Effector memory CD8-positive, alpha-beta T cell (primary cell): ENCODE data around the gene ASPG.

ENCODE experiments used
- ATAC-seq: fragments of 150-1000 bp; cut with Tn5 transposase; replicated peaks from 2 replicates; pipeline ENCODE4 v1.10.0; 2021; ENCODE audit warnings: mild to moderate bottlenecking, moderate library complexity
- DNase-seq, 3 experiments: peaks; one replicate each; pipeline ENCODE4 v3.0.0; 2021
- H3K27ac Mint-ChIP-seq, 2 donors: one replicate each; pipeline ENCODE4 v1.8.0; 2022; ENCODE audit warnings: mild to moderate bottlenecking in 2 of 2, mixed read lengths in 2 of 2, moderate library complexity in 2 of 2
- H3K27me3 Mint-ChIP-seq, 2 donors: one replicate each; pipeline ENCODE4 v1.8.0; 2022; ENCODE audit warnings: mixed read lengths in 2 of 2
- H3K36me3 Mint-ChIP-seq: one replicate; pipeline ENCODE4 v1.8.0; 2022; ENCODE audit warnings: mild to moderate bottlenecking, moderate library complexity, mixed read lengths; ENCODE audit not compliant: insufficient read depth
- H3K4me1 Mint-ChIP-seq, 2 donors: one replicate each; pipeline ENCODE4 v1.8.0; 2022; ENCODE audit warnings: low read depth in 2 of 2, mixed read lengths in 2 of 2
- H3K4me3 Mint-ChIP-seq, 2 donors: one replicate each; pipeline ENCODE4 v1.8.0; 2022; ENCODE audit warnings: mild to moderate bottlenecking in 2 of 2, mixed read lengths in 2 of 2, moderate library complexity in 2 of 2
- H3K9me3 Mint-ChIP-seq, 2 donors: one replicate each; pipeline ENCODE4 v1.8.0; 2022; ENCODE audit warnings: mixed read lengths in 2 of 2

ASPG gene

GRCh38 chr14:104108570-104109541 lies 23.4 kb downstream of the ASPG start:
- peaks cover 0 to 7% of the 10 kb centered on the region in 2 donors for H3K27me3 Mint-ChIP-seq
- H3K27ac Mint-ChIP-seq: no peak overlapping the region
- no peak for DNase-seq
- ATAC-seq: no peak
- peaks cover 0 to 2% of the 10 kb centered on the region in 2 donors for H3K4me1 Mint-ChIP-seq
- no peak overlapping the region for H3K4me3 Mint-ChIP-seq
- no peaks in the 10 kb centered on the region for H3K36me3 Mint-ChIP-seq
- no peaks in the 10 kb centered on the region for H3K9me3 Mint-ChIP-seq

- Mint-ChIP-seq H3K9me3 (no peaks in the 10 kb centered on the region), H3K4me3 (no peak overlapping the region), H3K4me1 (peaks cover 0 to 2% of the 10 kb centered on the region in 2 donors), H3K27me3 (peaks cover 2 to 17% of the 10 kb centered on the region in 2 donors), H3K36me3 (no peaks in the 10 kb centered on the region), H3K27ac (no peak overlapping the region)
- DNase-seq (no peak), ATAC-seq (no peak)
Measured at GRCh38 chr14:104109731-104110361, 24.3 kb downstream of the ASPG start.

- H3K27ac Mint-ChIP-seq: no peak overlapping the region
- no peak for DNase-seq
Measured at GRCh38 chr14:104110491-104111209, 25.1 kb downstream of the ASPG start.

GRCh38 chr14:104111301-104112112 lies 26.0 kb downstream of the ASPG start:
- Mint-ChIP-seq H3K4me1 (no peaks in the 10 kb centered on the region), H3K36me3 (no peaks in the 10 kb centered on the region), H3K27ac (no peak overlapping the region), H3K9me3 (no peaks in the 10 kb centered on the region), H3K4me3 (no peak overlapping the region), H3K27me3 (peaks cover 15 to 32% of the 10 kb centered on the region in 2 donors)
- ATAC-seq: no peak
- DNase-seq: no peak

More at GRCh38 chr14:104110491-104111209, 25.1 kb downstream of the ASPG start:
- Mint-ChIP-seq H3K27me3 (peaks cover 10 to 25% of the 10 kb centered on the region in 2 donors), H3K9me3 (no peaks in the 10 kb centered on the region), H3K4me1 (no peaks in the 10 kb centered on the region), H3K36me3 (no peaks in the 10 kb centered on the region), H3K4me3 (no peak overlapping the region)
- no peak for ATAC-seq

GRCh38 chr14:104112113-104112505 lies 26.6 kb downstream of the ASPG start:
- H3K27me3 Mint-ChIP-seq: peaks cover 15 to 32% of the 10 kb centered on the region in 2 donors
- H3K9me3 Mint-ChIP-seq: no peaks in the 10 kb centered on the region
- ATAC-seq (no peak), DNase-seq (no peak)
- H3K36me3 Mint-ChIP-seq: no peaks in the 10 kb centered on the region
- H3K4me3 Mint-ChIP-seq: no peak overlapping the region
- H3K4me1 Mint-ChIP-seq: no peaks in the 10 kb centered on the region
- no peak overlapping the region for H3K27ac Mint-ChIP-seq

- DNase-seq: no peak
- no peaks in the 10 kb centered on the region for H3K36me3 Mint-ChIP-seq
- no peak for ATAC-seq
- H3K4me3 Mint-ChIP-seq: no peak overlapping the region
- H3K27ac Mint-ChIP-seq: no peak overlapping the region
- no peaks in the 10 kb centered on the region for H3K4me1 Mint-ChIP-seq
- no peaks in the 10 kb centered on the region for H3K9me3 Mint-ChIP-seq
- peaks cover 15 to 34% of the 10 kb centered on the region in 2 donors for H3K27me3 Mint-ChIP-seq
Measured at GRCh38 chr14:104112609-104113571, 27.4 kb downstream of the ASPG start.

GRCh38 chr14:104113631-104114420 lies 28.3 kb downstream of the ASPG start:
- Mint-ChIP-seq H3K27ac (no peak overlapping the region), H3K27me3 (peaks cover 23 to 43% of the 10 kb centered on the region in 2 donors), H3K9me3 (no peaks in the 10 kb centered on the region), H3K36me3 (no peaks in the 10 kb centered on the region), H3K4me3 (no peak overlapping the region), H3K4me1 (no peaks in the 10 kb centered on the region)
- ATAC-seq: no peak
- no peak for DNase-seq

GRCh38 chr14:104114421-104115130 lies 29.1 kb downstream of the ASPG start:
- Mint-ChIP-seq H3K36me3 (no peaks in the 10 kb centered on the region), H3K4me1 (no peaks in the 10 kb centered on the region), H3K9me3 (no peaks in the 10 kb centered on the region), H3K27me3 (peaks cover 29 to 44% of the 10 kb centered on the region in 2 donors), H3K27ac (no peak overlapping the region), H3K4me3 (no peak overlapping the region)
- no peak for DNase-seq
- ATAC-seq: no peak

- DNase-seq (no peak), ATAC-seq (no peak)
- no peaks in the 10 kb centered on the region for H3K36me3 Mint-ChIP-seq
- H3K4me1 Mint-ChIP-seq: no peaks in the 10 kb centered on the region
- no peak overlapping the region for H3K27ac Mint-ChIP-seq
- peaks cover 35 to 50% of the 10 kb centered on the region in 2 donors for H3K27me3 Mint-ChIP-seq
- peak overlapping the region; percentile 56 to 58 for H3K4me3 Mint-ChIP-seq
- no peaks in the 10 kb centered on the region for H3K9me3 Mint-ChIP-seq
Measured at GRCh38 chr14:104115131-104115600, 29.7 kb downstream of the ASPG start.

- peaks cover 41 to 56% of the 10 kb centered on the region in 2 donors for H3K27me3 Mint-ChIP-seq
- H3K9me3 Mint-ChIP-seq: no peaks in the 10 kb centered on the region
- no peaks in the 10 kb centered on the region for H3K4me1 Mint-ChIP-seq
- ATAC-seq: no peak
- H3K4me3 Mint-ChIP-seq: peak overlapping the region; percentile 56 to 58
- no peak overlapping the region for H3K27ac Mint-ChIP-seq
- no peaks in the 10 kb centered on the region for H3K36me3 Mint-ChIP-seq
- no peak for DNase-seq
Measured at GRCh38 chr14:104115691-104116287, 30.3 kb downstream of the ASPG start.
